NT2/D1 (cell line): ENCODE measurements around the gene INPP5E.

ENCODE experiments used
- SUZ12 ChIP-seq: IDR thresholded peaks from 2 replicates; pipeline ENCODE4 v1.6.1; 2011; ENCODE audit not compliant: insufficient read length, insufficient read depth; ENCODE audit errors: extremely low read depth
- YY1 ChIP-seq: IDR thresholded peaks from 2 replicates; pipeline ENCODE4 v1.6.1; 2011; ENCODE audit not compliant: insufficient read length, insufficient read depth
- ZNF274 ChIP-seq: IDR thresholded peaks from 2 replicates; pipeline ENCODE4 v1.6.1; 2011; ENCODE audit warnings: mild to moderate bottlenecking, low read depth, low read length

- TF ChIP-seq YY1, result no peak
- no peak for TF ChIP-seq ZNF274
- no peak for TF ChIP-seq SUZ12
Measured at GRCh38 chr9:136404801-136405136, 34.9 kb downstream of the INPP5E start.
